GM21717 (cell line): Measurements from ENCODE around the gene TPD52L2.
"Not testable (repeated sequence)": the region's sequence is repeated elsewhere in the genome, so short reads cannot be mapped to it uniquely, and the experiment has no call there.

Experiments
- ATAC-seq: cut with Tn5 transposase; IDR thresholded peaks from one replicate; pipeline ENCODE4 v1.9.1; 2021; ENCODE audit warnings: mild to moderate bottlenecking, moderate library complexity; ENCODE audit not compliant: unreplicated experiment

Gene TPD52L2

DNA sequence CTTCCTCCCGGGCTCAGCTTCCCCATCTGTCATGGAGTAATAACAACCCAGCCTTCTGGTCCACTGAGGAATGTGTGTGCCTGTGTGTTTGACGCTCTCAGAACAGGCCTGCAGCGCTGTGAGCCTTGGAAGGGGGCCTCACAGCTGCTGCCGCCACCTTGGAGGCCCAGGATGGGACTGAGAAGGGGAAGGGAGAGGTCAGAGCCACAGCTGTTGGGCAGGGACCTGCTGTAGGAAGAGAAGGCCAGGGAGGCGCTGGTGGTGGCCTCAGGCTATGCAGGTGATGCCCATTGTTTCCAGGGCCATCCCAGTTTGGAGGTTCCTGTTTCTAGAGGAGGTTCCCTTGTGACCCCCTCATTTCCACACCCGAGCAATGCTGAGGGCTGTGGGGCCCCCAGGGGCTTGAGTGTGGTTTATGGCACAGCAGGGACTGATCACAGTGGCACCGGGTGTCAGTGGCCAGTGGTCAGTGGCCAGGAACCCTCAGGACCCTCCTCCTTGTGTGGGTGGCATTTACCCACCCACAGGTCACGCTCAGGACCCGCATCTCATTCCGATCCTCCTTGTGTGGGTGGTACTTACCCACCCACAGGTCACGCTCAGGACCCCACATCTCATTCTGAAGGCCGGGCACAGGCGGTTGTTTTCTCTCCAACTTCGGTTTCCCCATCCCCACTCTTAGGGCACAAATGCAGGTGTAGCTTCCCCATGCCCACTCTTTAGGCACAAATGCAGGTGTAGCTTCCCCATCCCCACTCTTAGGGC is 14.0 kb downstream of the TPD52L2 start:
- ATAC-seq: no peak

DNA sequence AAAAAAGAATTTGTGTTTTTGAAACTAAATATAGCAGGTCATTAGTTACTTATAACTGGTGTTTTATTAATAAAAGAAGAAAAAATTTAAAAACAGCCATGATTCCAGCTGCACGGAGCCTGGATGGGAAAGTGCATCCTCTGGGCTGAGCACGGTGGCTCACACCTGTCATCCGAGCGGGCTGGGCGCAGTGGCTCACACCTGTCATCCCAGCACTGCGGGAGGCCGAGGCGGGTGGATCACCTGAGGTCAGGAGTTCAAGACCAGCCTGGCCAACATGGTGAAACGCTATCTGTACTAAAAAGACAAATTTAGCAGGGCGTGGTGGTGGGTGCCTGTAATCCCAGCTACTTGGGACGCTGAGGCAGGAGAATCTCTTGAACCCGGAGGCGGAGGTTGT is 15.8 kb downstream of the TPD52L2 start:
- ATAC-seq: not testable (repeated sequence)

DNA sequence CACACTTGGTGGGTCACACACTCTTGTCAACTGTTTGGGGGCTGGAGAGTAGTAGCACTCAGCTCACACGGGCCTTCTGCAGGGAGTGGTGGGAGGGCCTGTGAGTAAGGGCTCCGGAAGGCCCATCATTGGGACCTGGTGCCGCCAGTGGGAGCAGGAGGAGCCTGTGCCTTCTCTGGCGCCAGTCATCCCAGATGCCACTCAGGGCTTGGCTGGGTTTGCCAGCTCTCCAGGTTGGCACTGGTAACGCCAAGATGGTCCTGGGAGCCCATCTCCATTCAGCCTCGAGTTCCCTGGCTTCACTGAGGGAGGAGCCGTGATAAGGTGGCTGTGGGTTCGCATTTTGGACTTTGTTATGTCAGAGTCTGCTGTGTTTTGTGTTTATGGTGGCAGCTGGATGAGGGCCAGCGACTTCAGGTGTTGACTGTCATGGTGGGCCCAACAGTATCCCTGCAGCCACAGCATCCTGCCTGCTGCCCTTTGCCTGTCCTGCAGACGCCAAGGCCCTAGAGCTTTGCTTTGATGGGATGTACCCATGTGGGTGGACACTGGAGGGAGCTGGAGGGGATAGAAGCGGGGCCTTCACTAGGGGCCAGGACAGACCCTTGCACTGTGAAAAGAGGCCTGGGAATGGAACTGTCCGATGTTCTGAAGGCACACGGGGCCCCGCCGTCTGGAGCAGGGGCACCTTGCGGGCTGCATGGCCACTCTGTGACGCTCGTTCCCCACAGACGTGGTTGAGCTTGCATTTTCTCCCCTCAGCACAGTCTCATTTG is 16.6 kb downstream of the TPD52L2 start:
- ATAC-seq: no peak

DNA sequence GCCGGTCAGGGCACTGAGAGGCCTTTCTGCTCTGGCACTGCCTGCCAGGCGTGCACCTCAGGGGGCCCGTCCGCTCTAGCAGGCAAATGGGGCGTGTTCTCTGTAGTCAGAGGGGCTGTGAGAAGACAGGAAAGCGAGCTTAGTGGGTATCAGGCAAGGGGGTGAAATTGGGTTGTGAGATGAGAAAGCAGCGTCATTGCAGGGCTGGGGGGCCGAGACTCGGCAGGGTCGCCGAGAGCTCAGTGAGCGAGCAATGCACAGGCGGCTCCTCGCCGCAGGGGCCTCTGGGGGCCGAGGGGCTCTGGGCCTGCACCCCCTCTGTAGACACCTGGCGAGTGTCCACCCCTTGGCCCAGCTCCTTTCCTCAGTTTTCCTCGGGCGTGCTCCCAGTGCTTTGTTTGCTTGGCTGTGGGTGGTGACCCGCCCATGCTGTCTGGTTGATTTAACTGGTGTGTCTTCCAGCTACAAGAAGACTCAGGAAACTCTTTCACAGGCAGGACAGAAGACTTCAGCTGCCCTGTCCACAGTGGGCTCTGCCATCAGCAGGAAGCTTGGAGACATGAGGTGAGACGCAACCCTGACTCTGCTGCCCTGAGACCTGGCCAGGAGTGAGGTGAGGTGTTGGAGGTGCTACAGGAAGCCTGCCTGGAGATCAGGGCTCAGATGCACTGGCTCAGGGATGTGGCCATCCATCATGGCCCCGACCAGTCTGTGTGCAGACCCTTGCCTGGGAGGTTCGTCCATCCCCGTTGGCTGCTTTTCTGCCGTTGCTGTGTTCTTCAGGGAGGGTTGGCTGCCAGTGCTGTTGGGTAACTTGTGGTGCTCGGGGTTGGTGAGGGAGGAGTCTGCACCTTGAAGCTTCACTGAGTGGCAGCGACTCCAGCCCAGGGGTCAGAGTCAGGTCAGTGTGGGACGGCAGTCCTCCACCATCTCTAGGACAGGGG is 17.5 kb downstream of the TPD52L2 start:
- no peak for ATAC-seq

DNA sequence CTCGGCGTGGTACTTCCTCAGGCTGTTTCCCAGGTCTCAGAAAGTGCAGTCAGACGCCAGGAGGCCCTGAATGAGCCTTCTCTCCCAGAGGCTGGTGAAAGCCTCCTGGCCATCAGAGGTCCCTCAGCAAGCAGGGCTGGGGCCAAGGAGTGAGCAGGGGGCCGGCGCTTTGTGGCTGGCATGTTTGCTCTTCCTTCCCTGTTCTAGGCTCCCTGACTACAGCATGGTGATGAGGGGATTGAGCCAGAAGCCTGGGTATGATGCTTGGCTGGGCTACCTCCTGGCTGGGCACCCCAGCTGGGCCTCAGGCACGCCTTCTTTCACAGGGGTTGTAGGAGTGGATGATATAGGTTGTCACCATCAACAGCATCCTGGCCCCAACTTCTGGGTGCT is 18.1 kb downstream of the TPD52L2 start:
- no peak for ATAC-seq

DNA sequence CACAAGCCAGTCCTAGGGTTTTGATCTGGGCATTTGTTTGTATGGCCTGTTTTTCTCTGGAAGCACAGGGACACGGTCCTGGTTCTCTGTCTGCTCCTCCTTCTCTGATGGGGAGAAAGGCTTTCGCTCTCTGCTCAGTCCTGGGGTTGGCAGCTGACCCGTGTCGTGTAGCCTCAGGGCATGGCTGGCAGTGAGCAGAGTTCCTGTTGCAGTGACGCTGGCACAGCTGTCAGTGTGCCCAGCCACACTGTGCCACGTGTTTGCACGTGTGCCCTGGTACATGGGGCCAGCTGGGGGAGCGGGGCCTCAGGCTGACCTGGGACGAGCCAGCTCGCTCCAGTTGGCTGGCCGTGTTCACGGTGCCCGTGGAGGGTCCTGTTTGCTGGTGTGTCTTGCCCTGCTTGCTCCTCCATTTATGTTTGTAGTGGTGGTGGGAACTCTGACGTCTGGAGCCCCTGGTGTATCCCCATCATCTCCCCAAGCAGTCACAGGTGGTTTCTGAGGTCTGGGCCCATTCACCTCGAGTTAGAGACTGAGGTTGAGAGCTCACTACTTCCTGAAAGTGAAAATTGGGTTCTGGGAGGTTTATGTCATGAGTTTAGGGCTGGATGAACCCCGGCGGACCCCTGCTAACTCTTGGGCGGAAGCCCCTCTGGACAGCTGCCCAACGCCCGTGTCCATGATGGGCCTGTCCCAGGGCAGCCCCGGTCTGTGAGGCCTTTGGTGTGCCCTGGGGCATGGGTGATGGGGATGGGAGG is 19.6 kb downstream of the TPD52L2 start:
- no peak for ATAC-seq

DNA sequence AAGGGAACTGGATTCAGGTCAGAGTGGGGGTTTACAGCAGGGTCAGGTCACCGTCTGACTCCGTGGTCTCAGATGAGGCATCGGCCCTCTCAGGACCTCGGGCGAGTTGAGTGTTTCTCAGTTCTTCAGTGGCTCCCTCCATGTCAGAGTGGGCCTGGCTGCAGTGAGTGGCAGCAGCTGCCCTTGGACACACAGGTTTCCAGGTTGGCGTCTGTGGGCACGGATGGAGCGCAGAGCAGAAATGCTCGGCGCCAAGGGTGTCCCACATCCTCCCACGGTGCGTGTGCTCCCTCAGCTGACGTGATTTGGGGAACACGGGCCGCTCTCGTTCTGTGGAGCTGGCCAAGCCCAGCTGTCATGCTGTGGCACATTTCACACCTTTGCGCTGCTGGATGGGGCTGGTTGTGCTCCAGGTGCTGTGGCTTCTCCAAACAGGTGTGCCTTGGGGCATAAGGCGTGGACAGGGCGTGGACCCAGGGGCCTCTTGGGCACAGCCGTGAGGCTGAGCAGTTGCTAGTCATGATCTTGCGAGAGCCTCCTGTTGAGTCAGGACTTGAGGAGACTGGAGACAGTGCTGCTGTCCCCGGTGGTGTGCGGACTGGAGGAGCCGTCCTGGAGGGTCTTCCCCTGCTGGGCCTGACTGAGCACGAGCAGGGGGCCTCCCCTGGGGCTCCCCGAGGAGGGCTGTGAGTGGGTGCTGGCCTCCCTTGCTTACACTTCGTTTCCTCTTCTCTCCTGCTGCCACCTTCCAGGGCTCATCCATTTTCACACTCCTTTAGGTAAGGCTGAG is 20.4 kb downstream of the TPD52L2 start:
- ATAC-seq: no peak

DNA sequence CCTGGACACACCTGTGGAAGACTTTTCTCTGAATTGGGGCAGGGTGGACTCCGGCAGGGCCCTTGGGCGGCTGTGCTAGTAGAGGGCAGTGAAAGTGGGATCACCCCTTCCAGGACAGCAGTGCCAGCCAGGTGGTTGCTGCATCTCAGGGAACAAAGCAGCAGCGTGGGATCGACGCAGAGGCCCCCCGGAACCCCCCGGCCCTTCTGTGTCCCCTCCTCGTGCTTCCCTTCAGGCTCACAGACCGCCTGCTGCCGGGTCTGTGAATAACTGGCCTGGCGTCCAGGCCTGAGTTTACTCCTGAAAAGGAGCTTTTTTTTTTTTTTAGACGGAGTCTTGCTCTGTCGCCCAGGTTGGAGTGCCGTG is 21.0 kb downstream of the TPD52L2 start:
- no peak for ATAC-seq

DNA sequence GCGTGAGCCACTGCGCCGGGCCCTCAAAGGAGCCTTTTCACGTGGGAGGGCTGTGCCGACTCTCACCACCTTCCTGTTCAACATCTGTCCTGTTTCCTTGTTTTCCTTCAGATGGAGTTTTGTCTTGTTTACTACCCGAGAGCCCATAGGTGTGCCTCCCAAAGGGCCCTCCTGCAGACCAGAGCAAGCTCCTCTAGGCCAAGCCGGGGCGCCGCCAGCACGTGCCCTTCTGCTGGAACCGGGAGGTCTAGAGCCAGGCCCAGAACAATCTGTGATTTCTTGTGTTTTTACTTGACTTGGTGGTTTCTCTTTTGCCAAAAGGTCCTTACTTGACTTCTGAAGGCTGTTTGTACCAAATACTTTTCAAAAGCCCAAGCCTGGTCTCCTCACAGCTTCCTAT is 21.9 kb downstream of the TPD52L2 start:
- ATAC-seq: no peak

DNA sequence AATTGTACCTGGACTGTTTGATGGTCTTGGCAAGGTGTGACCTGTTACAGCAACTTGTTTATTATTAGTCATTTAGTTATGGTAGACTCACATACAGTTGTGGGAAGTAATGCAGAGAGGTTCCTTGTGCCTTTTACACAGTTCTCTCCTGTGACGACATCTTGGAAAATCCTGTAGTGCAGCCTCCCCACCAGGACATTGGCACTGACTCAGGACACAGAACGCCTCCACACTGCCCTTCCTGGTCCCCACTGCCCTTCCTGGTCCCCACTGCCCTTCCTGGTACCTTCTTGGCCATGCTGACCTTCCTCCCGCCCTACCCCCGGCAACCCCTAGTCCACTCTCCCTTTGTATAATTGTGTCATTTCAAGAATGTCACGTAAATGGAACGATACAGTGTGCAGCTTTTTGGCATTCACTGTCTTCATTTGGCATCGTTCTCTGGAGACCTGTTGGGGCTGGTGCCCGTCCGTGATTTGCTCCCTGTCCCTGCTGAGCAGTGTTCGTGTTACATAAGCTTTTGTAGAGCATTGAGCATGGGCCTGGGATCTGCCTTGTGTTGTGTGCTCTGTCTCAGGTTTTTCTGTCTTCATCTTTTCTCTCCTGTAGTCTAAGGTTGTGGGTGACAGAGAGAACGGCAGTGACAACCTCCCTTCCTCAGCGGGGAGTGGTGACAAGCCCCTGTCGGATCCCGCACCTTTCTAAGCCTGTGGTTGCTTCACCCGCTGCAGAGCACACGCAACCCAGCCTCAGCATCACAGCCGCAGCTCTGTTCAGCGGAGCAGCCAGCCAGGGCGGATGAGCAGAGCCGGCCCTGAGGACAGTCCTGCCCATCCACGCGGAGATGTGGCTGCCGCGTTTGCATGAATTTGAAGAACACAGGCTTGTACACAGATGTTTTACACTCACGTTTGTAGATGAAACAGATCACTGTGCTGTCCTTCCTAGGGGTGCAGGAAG is 24.5 kb downstream of the TPD52L2 start:
- ATAC-seq: no peak

DNA sequence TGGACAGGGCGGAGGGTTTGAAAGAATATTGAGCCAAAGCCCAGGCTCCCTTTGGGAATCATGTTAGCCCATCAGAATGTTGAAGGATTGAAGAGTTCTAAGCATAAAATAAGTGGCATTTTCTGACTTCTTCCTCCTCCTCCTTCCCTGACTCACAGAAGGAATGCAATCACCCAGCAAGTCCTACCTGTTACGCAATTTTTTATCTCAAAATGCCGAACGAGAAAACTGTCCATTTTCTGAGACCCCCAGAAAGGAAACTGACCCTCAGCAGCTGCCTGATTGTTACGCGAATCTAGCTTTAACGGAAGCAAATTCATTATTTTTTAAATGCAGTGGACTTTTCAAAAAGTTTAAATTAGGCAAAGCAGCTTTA is 25.1 kb downstream of the TPD52L2 start:
- no peak for ATAC-seq

DNA sequence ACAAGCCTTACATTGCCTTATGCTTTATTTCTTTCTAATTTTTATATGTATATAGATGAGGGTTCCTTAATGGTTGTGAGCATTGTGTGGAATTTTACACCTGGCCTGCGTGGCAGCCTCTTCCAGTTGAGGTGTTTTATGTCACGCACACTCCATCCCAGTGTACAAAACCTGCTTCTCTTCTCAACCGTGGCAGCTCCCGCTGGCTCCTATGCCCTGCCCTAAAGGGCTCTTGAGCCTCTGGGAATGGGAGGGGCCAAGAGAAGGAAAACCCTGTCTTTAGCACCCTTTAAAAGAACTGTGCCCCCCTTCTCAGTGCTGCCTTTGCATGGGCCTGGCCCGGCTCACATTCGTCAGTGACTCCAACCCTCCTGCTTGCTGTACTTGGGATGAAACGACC is 25.5 kb downstream of the TPD52L2 start:
- ATAC-seq: no peak

DNA sequence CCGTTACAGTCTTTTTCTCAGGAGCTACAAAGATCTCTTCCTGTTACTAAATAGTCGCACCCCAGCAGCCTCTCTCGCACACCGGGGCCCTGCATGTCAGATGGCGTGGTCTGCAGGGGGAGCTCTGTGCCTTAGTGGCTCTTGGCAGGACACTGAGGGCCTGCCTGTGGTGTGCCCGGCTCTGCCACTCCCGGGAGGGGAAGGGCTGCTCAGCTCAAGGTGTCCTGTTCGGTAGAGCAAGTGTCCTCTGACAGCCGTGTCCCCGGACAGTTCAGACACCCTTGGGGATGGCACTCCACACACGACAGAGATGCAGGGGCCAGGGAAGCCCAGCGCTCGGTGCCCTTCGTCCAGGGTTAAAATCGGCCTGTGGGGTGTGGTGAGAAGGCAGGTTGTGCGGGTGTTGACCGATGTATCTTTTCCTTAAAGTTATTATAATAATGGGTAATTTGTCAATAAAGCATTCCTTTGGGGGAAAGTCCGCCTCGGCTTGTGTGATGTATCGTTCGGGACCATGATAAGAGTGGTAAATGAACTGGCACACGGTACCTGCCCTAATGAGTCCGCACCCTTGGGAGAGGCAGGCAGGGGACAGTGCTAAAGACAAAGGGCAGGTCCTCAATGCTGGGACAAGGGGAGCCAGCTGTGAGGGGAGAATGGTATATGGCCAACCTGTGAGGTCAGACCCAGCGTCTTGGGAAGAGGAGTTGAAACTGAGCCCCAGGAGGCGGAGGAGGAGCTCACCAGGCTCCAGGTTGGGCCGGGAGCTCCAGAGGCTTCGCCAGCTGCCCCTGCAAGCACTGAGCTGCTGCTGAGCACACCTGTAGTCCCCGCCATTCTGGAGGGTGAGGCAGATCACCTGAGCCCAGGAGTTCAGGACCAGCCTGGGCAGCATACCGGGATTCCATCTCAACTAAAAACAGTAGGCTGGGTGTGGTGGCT is 26.3 kb downstream of the TPD52L2 start:
- no peak for ATAC-seq

DNA sequence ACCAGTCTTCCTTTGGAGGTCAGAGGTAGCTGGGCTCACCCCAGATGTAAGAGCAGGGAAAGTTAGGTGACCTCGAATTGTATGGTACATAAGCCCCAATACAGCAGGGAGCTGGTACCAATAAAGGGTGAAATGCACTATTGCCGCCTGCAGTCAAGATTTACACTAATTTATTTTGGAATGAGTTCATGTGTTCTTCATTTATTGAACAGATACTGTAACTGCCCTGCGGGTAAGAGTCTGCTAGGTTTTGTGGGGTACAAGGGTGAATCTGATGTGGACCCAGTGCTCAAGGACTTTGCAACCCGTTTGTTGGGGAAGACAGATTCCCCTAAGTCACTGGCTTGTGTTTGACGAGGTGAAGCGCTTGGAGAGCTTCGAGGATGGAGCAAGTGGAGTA is 27.3 kb downstream of the TPD52L2 start:
- no peak for ATAC-seq

DNA sequence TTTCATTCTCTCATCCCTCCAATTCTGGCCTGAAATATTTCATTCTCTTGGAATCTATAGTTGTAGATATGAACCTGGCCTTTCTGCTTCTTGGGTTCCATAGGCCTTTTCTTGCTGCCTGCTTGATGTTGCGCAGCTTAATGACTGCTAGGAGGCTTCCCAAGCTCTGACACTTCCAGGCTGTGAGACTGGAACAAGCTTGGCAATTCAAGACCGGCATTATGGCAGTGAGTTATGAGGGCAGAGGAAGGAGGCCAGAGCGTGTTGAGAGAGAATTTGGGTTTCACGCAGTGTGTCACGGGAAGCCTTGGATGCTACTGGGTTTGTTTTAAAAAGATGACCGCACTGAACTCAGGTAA is 28.9 kb downstream of the TPD52L2 start:
- ATAC-seq: no peak

DNA sequence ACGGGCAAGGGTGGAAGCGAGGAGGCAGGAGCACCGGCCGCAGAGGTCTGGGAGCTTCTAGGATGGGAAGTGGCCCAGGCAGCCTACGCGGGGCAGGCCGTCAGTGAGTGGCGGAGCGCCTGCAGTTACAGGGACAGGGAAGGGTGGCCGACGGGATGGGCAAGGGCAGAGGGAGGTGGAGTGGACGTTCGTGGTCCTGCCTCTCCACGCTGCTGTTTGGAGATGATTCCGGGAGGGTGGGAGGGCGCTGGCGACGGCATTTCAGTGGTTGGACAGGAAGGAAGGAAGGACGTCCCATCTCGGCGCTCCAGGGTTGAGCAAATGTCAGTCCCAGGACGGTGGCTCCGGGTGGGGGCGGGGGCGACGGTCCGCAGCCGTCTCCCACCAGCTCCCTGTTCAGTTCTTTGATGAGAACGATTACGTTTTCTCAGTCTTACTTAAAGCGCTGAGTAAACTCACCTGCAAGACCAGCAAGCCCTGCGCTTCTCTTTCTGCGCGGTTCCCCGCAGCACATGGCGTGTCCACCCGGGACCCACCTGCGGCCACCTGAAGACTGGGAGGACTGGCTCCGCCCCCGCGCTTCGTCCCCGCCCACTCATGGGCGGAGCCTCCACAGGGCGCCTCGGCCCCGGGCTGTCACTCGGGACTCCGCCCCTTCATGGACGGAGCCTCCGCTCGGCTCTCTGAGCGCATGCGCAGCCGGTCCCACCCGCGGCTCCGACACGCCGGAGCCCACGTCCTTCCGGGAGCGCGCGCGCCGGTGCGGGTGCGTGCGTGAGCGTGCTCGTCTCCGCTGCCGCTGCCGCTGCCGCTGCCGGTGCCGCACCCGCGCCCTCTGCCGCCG is 29.5 kb downstream of the TPD52L2 start, which contains the start of gene DNAJC5:
Gene DNAJC5 (plus strand): TSS at position 769 of the 844 bp plus-strand sequence. CDS start 33,220 bp downstream, outside the sequence.
- ATAC-seq: peak; percentile 51
